Lower leg skin (tissue), 4 donors: ENCODE measurements around the gene FBXO17. TPM values are rescaled to one million over a fixed set of nuclear protein-coding genes. Genes with fewer than 3 reads are reported as not detected.

Experiments
- DNase-seq, 2 donors: peaks; one replicate each; pipeline ENCODE4 v3.0.0-alpha.2; 2019; ENCODE audit warnings: low spot score in 2 of 2
- H3K4me3 ChIP-seq: fragments of 200-600 bp; sonication (generic); 2 replicates; pipeline ENCODE4 v1.5.1; 2017; ENCODE audit warnings: mild to moderate bottlenecking, low read depth; ENCODE audit not compliant: poor library complexity, severe bottlenecking
- POLR2A ChIP-seq, 2 donors: fragments of 450-650 bp; IDR thresholded peaks; one replicate each; pipeline ENCODE4 v1.6.1; 2016 to 2017; ENCODE audit warnings: antibody characterized with exemption in 2 of 2, mild to moderate bottlenecking in 1 of 2, moderate library complexity in 1 of 2
- WGBS, 2 donors: methylation state at CpG; one replicate each; pipeline ENCODE4 v1.1.5; 2018; 5-methylcytosine and 5-hydroxymethylcytosine counted together
- intact Hi-C: fragments of 100-400 bp; cut with DNase I; formaldehyde crosslinking; loops from one replicate; pipeline ENCODE4 v1.15.0; 2023; ENCODE audit warnings: low total_unique reads
- total RNA-seq, 4 donors: library from RNA; depleted of rRNA; stranded (reverse); fragments of >200 nt; gene quantifications; one replicate each; pipeline ENCODE4 v1.1.0, GENCODE V29; 2016
- TF ChIP-seq, protein P1 (sequence below), 3 donors: fragments of 450-650 bp; IDR thresholded peaks; one replicate each; pipeline ENCODE4 v1.5.1; 2016; ENCODE audit warnings: antibody characterized with exemption in 3 of 3, mild to moderate bottlenecking in 3 of 3, moderate library complexity in 2 of 3

FBXO17 gene
- total RNA-seq, 4 donors from 2014 or later, result 13.2 to 46.5 (median 34.3) TPM

DNA sequence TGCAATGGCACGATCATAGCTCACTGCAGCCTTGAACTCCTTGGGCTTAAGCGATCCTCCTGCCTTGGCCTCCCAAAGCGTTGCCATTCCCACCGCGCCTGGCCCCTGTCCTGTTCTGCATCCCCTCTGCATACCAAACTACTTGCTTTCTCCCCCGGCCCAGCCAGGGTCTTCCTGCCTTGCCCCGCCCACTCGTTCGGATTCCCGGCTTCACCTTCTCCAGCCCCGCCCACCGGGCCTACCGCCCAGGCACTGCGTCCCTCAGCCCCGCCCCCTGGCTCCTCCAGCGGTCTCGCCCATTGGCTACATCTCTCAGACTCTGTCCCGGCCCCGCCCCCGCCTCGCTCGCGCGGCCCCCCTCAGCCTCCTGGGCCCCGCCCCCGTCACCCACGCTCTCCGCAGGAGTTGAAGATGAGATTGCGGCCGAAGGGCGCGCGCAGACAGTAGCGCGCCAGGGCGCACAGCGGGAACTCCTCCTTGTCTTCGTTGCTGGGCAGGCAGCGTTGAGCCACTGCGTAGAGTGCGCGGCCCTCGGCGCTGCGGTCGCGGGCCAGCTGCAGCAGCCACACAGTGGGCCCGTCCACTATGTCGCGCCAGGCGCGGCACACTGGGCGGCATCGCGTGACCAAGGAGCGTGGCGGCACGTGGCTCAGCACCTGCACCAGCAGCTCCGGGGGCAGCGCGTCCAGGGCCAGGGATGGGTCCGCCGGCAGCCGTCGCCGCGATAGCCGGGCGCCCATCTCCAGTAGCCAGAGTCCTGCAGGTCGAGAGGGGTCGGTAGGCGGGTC is 25.8 kb downstream of the FBXO17 start:
- intact Hi-C loops, result no loop called here
- no peak for TF ChIP-seq POLR2A (IDR thresholded peaks at IDR 0.05)
- TF ChIP-seq, protein P1, sequence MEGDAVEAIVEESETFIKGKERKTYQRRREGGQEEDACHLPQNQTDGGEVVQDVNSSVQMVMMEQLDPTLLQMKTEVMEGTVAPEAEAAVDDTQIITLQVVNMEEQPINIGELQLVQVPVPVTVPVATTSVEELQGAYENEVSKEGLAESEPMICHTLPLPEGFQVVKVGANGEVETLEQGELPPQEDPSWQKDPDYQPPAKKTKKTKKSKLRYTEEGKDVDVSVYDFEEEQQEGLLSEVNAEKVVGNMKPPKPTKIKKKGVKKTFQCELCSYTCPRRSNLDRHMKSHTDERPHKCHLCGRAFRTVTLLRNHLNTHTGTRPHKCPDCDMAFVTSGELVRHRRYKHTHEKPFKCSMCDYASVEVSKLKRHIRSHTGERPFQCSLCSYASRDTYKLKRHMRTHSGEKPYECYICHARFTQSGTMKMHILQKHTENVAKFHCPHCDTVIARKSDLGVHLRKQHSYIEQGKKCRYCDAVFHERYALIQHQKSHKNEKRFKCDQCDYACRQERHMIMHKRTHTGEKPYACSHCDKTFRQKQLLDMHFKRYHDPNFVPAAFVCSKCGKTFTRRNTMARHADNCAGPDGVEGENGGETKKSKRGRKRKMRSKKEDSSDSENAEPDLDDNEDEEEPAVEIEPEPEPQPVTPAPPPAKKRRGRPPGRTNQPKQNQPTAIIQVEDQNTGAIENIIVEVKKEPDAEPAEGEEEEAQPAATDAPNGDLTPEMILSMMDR (IDR thresholded peaks at IDR 0.05), result no peak
- DNase-seq, result peak; percentile 78 to 95
- WGBS, 2 donors, result 10 to 13% methylated on average over 36 to 45 of the region's 72 CpGs
- no peak overlapping the region for H3K4me3 ChIP-seq

DNA sequence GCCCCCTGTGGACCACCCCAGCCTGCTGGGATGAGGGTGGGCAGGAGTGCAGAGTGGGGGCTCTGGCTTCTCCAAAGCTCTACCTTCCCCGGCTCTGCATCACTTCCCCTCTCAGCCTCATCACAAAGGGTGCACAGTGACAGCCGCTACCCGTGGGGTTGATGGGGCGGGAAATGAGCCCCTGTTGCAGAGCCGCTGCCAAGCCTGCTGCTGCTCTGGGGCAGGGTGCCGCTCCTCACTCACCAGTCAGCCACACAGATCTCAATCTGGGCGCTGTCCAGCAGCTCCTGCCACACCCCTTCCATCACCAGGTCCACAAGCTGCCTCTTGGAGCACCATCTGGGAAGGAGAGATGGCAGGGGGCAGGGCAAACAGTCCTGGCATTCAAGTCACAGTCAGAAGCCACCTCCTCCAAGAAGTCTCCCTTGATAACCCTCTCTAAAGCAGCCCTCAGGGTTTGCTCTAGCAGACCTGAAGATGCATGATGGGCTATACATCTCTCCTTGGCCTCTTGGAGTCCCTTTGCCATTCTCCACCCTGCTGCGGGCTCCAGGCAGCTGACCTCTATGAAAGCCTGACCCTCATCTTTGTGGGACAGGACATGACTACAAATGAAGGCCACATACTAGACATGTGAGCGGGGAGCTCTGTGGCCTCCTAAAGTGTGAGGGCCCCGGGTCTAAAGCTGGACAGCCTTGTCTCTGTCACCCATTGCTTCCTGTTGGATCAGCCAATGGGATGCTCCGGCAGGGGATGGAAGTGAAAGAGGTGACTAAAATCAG is 29.1 kb downstream of the FBXO17 start:
- intact Hi-C loops, result no loop called here
- H3K4me3 ChIP-seq, result no peak overlapping the region
- TF ChIP-seq POLR2A (IDR thresholded peaks at IDR 0.05), result no peak
- TF ChIP-seq, protein P1 (IDR thresholded peaks at IDR 0.05), result no peak
- no peak for DNase-seq
- WGBS, 2 donors, result 85 to 87% methylated on average over 11 of the region's 11 CpGs

DNA sequence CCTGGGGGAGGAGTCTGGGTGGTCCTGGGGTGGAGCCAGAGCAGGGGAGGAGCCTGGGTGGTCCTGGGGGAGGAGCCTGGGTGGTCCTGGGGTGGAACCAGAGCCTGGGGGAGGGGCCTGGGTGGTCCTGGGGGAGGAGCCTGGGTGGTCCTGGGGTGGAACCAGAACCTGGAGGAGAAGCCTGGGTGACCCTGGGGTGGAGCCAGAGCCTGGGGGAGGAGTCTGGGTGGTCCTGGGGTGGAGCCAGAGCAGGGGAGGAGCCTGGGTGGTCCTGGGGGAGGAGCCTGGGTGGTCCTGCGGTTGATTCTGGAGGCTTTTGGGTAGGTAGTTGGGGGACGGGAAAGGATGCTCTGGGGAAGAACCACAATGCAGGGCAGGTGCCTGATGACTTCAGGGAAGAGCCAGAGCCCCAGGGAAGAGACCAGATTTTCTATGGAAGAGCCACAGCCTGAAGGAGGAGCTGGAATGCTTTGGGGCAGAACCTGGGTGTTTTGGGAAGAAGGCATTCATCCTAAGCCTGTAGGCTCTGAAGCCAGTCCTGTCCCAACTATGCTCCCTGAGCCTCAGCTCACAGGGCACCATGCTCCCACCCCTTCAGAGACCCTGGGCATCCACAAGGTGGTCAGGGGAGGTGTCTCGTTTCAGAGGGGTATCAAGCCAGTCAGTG is 29.8 kb downstream of the FBXO17 start:
- WGBS, 2 donors, result 85 to 94% methylated on average over 3 of the region's 3 CpGs

DNA sequence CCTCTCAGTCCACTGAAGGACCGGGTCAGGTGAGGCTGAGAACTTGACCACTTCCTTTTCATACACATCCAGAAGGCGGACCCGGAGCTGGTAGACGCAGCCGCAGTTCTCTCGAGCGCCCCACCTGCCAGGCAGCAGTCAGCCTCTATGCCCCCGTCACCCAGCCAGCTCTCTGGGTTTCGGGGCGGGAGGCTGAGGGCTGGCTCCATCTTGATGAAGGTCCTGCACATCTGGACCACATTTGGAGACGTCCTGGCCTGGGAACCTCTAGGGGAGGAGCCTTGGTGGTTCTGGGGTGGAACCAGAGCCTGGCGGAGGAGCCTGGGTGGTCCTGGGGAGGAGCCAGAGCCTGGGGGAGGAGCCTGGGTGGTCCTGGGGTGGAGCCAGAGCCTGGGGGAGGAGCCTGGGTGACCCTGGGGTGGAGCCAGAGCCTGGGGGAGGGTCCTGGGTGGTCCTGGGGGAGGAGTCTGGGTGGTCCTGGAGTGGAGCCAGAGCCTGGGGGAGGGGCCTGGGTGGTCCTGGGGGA is 30.5 kb downstream of the FBXO17 start:
- intact Hi-C loops, result no loop called here
- 91 to 95% methylated on average over 11 of the region's 12 CpGs for WGBS, 2 donors
- TF ChIP-seq, protein P1 (IDR thresholded peaks at IDR 0.05), result no peak
- no peak for TF ChIP-seq POLR2A (IDR thresholded peaks at IDR 0.05)
- DNase-seq, result no peak
- no peak overlapping the region for H3K4me3 ChIP-seq

More for the DNA sequence above, 29.8 kb downstream of the FBXO17 start:
- TF ChIP-seq, protein P1 (IDR thresholded peaks at IDR 0.05), result no peak
- no peak for TF ChIP-seq POLR2A (IDR thresholded peaks at IDR 0.05)
- DNase-seq, result no peak
- intact Hi-C loops, result no loop called here
- no peak overlapping the region for H3K4me3 ChIP-seq

DNA sequence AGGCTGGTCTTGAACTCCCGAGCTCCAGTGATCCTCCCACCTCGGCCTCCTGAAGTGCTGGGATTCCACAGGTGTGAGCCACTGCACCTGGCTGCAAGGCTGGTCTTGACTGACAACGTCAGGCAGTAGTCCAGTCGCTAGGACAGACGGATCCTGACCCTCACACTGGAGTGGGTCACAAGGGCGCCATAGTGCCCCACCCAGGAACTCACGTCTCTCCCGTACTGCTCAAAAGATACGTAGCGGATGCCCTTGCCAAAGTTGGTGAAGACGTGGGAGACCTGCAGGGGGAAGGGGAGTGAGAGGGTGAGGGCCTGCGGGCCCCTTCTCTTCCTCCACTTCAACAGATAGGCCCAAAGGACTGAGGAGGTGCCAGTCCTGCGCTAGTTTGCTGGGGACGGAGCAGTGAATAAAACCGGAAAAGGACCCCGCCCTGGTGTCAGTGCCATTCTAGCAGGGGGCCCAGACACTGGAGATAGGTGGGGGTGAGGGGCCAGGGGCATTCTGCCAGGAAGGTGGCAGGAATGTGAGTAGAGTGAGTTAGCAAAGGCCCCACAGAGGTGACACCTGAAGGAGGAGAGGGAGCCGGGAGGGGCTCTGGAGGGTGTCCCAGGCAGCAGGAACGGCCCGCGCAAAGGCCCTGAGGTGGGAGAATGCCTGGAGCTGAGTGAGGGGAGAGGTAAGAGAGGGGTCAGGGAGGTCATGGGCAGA is 32.9 kb downstream of the FBXO17 start:
- H3K4me3 ChIP-seq, result no peak overlapping the region
- 83 to 85% methylated on average over 18 to 20 of the region's 20 CpGs for WGBS, 2 donors
- TF ChIP-seq, protein P1 (IDR thresholded peaks at IDR 0.05), result no peak
- no peak for TF ChIP-seq POLR2A (IDR thresholded peaks at IDR 0.05)
- DNase-seq, result no peak
- intact Hi-C loops, result no loop called here
